DLD1 (cell line): ENCODE measurements around the gene RSPH1.

Experiments used
- in situ Hi-C: cut with HindIII; loops from 2 replicates; pipeline ENCODE4 v1.10.0; 2017; ENCODE audit warnings: low sequenced_read_pairs

Gene RSPH1

DNA sequence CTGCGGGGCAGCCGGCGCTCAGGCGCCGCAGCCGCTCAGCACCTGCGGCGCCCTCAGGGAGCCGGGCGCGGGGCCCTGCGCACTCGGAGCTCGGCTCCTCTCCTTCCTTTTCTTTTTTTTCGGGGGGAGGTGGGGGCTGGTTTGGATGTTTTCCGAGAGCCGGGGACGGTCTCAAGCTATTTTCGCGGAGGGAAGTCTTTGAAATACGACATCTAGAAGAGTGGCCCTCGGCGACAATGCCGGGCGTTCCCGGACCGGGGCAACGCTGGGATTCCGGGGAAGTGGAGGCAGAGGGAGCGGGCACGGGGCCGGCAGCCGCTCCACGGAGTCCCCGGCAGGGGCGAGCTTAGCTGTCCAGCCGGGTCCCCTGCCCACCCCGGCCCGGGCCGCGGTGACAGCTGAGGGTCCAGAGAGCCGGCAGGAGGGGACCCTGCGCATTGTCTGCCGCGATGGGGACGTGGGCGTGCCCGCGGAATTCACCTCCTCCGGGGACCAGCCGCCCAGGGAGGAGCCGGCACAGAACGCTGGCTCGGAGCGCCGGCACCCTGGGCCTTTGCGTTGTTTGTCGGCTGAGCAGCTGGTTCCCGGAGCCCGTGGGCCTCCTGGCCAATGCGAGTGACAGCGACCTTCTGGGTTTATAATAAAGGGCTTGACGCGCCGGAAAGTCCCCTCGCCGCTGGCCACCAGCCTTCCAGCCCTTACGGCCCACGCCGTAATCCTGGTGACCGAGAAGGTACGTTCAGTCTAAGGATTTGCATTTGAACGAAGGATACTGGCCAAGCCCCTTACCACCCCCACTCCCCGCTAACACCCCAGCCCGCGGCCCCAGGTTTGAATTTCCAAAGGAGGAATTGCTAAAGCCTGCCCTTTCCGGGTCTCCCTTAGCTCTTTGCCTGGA is 18.2 kb upstream of the RSPH1 start:
- in situ Hi-C loops = no loop called here

- in situ Hi-C loops = no loop called here
These were observed 17.3 kb upstream of the RSPH1 start, which contains the start of gene SLC37A1 for GRCh38 chr21:42513151-42513984. Gene SLC37A1 (plus strand): TSS chr21:42513852. CDS start chr21:42518455, 4,603 bp downstream.

GRCh38 chr21:42512346-42513034 is 16.5 kb upstream of the RSPH1 start:
- in situ Hi-C loops = no loop called here

- in situ Hi-C loops = no loop called here
These were observed 13.2 kb upstream of the RSPH1 start for GRCh38 chr21:42509244-42509643.

DNA sequence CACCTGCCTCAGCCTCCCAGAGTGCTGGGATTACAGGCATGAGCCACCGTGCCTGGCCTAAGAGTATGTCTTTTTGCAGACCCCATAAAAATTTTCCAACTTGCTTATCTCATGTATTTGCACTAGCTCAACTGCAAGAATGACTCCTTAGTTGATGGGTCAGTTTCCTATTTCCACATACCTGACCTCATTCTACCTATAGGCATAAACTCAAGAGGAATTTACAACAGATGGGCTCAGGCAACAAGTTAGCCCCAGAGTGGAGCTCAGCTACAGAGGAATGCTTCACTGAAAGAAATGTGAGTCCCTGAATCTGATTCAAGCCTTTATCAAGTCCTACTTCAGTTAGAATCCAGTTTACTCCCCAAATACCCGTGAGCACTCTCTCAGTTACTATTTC is 12.3 kb upstream of the RSPH1 start:
- in situ Hi-C loops = no loop called here

- in situ Hi-C loops = no loop called here
These were observed 11.4 kb upstream of the RSPH1 start for GRCh38 chr21:42507418-42507817.

GRCh38 chr21:42505090-42505726 is 9.2 kb upstream of the RSPH1 start:
- in situ Hi-C loops = no loop called here

GRCh38 chr21:42503711-42504110 is 7.7 kb upstream of the RSPH1 start:
- in situ Hi-C loops = no loop called here

GRCh38 chr21:42500736-42501135 is 4.7 kb upstream of the RSPH1 start:
- in situ Hi-C loops = no loop called here

- in situ Hi-C loops = no loop called here
These were observed 4.2 kb upstream of the RSPH1 start for GRCh38 chr21:42500225-42500624.

DNA sequence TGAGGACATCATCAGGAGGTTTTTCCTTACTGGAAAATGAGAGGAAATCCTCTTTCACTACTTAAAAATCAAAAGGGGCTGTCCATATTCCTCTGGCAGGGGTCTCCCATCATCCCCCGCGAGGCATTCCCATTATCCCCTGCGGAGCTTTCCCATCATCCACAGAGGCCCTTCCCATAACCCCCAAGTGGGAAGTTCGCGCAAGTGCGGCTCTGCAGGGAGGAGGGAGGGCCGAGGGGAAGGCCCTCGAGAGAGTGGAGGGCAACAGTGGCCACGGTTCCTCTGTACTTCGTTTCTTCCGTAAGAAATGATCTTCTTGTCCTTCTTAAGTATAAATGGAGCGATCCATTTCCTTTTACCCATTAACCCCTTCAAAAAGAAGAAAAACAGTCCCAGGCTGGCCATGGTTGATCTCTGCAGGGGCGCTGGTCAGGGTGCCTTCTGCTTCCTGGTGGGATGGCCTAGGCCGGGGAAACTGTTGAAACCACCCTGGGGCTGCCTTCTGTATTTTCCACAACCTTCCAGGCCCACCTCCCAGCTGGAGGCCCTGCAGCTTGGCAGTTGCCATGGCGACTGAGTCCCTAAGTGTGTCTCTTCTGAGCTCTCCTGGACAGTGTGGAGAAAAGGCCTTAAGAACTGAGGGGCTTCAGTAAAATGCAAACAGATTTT is 3.6 kb upstream of the RSPH1 start:
- in situ Hi-C loops = no loop called here

DNA sequence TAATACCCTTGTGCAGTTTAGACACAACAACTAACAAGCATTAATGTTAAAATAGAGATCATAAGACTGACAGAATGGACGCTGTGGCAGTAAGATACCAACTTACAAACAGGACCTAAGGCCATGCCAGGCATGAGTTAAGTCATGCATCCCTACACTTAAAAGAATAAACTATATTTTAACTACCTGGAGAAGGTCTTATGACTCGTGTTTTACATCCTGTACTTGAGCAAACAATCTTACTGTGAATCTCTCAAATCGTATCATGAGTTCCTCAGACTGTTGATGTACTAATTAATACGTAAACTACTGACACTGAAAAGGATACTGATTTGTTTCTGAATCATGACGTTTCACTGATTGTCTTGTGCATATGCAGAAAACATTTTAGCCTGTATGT is 2.0 kb upstream of the RSPH1 start:
- in situ Hi-C loops = no loop called here

DNA sequence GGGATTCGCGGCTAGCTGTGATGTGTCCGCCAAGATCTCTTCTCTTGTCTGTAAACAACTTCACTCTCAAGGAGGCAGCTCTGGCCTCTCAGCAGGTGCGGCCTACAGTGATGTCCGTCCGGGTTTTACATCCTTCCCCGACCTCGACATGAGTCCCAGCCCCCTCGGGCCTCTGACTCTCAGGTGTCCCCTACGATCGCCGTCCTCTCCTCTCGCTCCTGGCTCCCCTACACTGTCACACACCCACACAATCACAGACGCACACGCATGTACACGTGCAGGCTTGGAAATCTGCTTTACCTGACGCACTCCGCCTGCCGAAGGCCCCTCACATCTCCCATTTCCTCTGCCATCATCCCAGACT is 797 bp upstream of the RSPH1 start:
- in situ Hi-C loops = no loop called here

- in situ Hi-C loops = no loop called here
These were observed 282 bp downstream of the RSPH1 start for GRCh38 chr21:42495765-42496119.

DNA sequence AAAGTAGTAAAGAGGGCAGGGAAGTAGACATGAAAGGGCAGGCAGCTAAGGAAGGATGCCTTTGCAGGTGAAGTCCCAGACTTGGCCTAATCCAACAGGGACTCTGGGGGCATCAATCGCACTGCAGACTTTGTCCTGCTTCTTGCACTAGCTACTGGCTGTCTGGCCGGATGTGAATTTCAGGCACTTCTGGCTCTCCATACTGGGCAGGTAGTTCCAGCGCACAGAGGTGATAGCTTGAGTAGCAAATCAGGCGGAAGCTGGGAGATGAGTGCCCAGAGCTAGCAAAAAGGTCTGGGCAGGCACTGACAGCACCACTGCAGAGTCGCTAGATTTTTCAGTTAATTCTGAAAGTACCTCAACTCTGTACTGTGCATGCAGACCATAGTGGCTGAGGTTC is 997 bp downstream of the RSPH1 start:
- in situ Hi-C loops = no loop called here

GRCh38 chr21:42493109-42494060 is 2.6 kb downstream of the RSPH1 start:
- in situ Hi-C loops = no loop called here

DNA sequence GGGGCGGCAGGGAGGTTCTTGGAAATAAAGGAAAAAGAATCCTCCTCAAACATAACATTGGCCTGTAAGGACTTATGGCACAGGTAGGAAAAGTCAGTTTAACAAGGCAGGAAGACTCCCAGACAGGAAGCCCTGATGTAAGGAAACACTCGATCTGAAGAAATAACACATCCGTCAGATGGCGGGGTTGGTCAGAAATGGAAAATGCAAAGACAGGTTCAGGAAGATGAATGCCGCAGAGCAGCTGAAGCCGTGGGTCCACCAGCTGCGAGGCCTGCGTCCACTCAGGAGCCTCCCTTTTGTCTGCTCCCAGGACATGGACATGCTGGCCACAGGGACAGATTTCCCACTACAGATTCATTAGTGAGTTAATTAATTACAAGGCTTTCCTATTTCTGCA is 3.8 kb downstream of the RSPH1 start:
- in situ Hi-C loops = no loop called here

GRCh38 chr21:42491328-42491727 is 4.7 kb downstream of the RSPH1 start:
- in situ Hi-C loops = no loop called here

DNA sequence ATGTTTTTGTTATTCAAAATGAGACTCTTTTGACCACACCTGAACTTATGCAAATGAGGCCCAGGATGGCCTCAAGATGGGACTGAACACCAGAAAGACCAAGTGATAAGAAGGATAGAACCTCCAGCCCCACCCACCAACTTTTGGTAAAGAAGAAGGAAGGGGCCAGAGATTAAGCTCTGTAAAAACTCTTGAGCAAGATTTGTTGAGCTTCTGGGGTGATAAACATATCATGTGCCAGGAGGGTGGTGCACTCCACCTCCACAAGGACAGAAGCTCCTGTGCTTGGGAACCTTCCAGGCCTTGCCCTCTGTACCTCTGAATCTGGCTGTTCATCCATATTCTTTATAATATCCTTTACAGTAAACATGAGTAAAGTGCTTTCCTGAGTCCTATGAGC is 5.3 kb downstream of the RSPH1 start:
- in situ Hi-C loops = no loop called here
